Stomach (tissue), 4 donors: ENCODE results near the gene RHBDL3.

Experiments
- EP300 ChIP-seq: sonication (generic); formaldehyde crosslinking; IDR thresholded peaks from one replicate; pipeline ENCODE4 v1.6.1; 2017; ENCODE audit warnings: antibody characterized with exemption
- POLR2A ChIP-seq, 4 donors: fragments of 450-650 bp; IDR thresholded peaks; one replicate each; pipeline ENCODE4 v1.6.1; 2016; ENCODE audit warnings: antibody characterized with exemption in 4 of 4, control low read depth in 2 of 4, mild to moderate bottlenecking in 1 of 4, moderate library complexity in 1 of 4
- POLR2AphosphoS5 ChIP-seq, 3 donors: sonication (generic); formaldehyde crosslinking; IDR thresholded peaks; one replicate each; pipeline ENCODE4 v1.6.1; 2016; ENCODE audit warnings: antibody characterized with exemption in 3 of 3
- TF ChIP-seq, protein P1 (sequence below), 7 experiments: fragments of 450-650 bp in 4 of 7; fragments of 200-600 bp in 3 of 7; sonication (generic) in 3 of 7; IDR thresholded peaks; one replicate each; pipeline ENCODE4 v1.5.1; 2016 to 2019; ENCODE audit warnings: antibody characterized with exemption in 7 of 7, control low read depth in 2 of 7, mild to moderate bottlenecking in 1 of 7

DNA sequence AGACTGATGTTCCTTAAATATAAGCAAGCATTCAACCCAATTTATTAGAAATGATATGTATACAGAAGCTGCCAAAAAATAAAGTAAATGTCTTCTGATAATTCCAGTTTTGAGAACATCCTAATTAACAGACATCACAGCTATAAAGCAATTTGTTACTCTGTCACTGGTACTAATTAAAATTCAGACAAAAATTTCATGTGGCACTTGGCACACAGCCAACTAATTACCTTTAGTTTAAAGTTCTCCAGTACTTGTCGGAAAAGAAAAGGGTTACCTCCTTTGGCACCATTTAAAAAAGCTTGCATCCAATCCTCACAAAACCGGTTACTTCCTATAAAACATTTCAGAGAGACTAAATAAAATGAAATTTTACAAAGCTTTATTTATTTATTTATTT, 67.6 kb downstream of the RHBDL3 start:
- TF ChIP-seq, protein P1, sequence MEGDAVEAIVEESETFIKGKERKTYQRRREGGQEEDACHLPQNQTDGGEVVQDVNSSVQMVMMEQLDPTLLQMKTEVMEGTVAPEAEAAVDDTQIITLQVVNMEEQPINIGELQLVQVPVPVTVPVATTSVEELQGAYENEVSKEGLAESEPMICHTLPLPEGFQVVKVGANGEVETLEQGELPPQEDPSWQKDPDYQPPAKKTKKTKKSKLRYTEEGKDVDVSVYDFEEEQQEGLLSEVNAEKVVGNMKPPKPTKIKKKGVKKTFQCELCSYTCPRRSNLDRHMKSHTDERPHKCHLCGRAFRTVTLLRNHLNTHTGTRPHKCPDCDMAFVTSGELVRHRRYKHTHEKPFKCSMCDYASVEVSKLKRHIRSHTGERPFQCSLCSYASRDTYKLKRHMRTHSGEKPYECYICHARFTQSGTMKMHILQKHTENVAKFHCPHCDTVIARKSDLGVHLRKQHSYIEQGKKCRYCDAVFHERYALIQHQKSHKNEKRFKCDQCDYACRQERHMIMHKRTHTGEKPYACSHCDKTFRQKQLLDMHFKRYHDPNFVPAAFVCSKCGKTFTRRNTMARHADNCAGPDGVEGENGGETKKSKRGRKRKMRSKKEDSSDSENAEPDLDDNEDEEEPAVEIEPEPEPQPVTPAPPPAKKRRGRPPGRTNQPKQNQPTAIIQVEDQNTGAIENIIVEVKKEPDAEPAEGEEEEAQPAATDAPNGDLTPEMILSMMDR (IDR thresholded peaks at IDR 0.05), result no peak
- TF ChIP-seq EP300 (no peak), POLR2A (IDR thresholded peaks at IDR 0.05) (no peak), POLR2AphosphoS5 (IDR thresholded peaks at IDR 0.05) (no peak)
